ENCODE results near the gene SELENOT. TPM values are rescaled to one million over a fixed set of nuclear protein-coding genes. Genes with fewer than 3 reads are reported as not detected.

SELENOT gene
- total RNA-seq = 170 and 211 TPM in 2 replicates

GRCh38 chr3:150603153-150603979 is at the start of gene SELENOT:
Gene SELENOT (plus strand): TSS chr3:150603321. CDS start chr3:150603363, 42 bp downstream.

Other genes starting within 250 kb of the SELENOT start
- gene TSC22D2, start 195.0 kb upstream of the SELENOT start, total RNA-seq = 12.5 and 14.8 TPM in 2 replicates
- gene SERP1, start 56.8 kb upstream of the SELENOT start, total RNA-seq = 200 and 229 TPM in 2 replicates
- 133 and 136 TPM in 2 replicates for gene EIF2A, start 56.5 kb upstream of the SELENOT start, total RNA-seq
- not detected in 2 replicates for gene ERICH6, start 100.6 kb downstream of the SELENOT start, total RNA-seq
- 14.4 and 23.1 TPM in 2 replicates for gene SIAH2, start 159.8 kb downstream of the SELENOT start, total RNA-seq

Data from mammary microvascular endothelial cell (primary cell).